HG03045 (cell line): Measurements from ENCODE around the gene ADGRB3.
"Not testable (repeated sequence)": the region's sequence is repeated elsewhere in the genome, so short reads cannot be mapped to it uniquely, and the experiment has no call there.

Experiments used
- ATAC-seq: cut with Tn5 transposase; IDR thresholded peaks from one replicate; pipeline ENCODE4 v1.9.1; 2021; ENCODE audit warnings: mild to moderate bottlenecking, moderate library complexity; ENCODE audit not compliant: unreplicated experiment

ADGRB3 gene

DNA sequence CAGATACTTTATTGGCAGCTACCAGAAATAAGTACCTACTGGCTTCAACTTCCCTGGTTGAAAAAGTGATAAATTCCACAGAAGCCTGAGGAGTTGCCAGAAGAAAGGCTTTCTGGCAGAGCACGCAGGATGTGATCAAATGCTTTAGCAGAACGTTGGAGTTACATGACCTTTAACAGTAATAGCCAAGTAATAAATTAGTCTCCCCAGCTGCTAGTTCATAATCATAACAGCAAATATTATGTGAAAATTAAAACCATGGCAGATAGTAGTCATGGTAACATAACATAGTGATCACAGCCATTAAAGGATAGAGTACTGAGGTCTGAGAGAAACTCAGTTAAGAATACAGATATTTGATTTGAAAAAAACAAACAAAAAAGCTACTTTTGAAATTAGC is 567.7 kb downstream of the ADGRB3 start:
- ATAC-seq = no peak

DNA sequence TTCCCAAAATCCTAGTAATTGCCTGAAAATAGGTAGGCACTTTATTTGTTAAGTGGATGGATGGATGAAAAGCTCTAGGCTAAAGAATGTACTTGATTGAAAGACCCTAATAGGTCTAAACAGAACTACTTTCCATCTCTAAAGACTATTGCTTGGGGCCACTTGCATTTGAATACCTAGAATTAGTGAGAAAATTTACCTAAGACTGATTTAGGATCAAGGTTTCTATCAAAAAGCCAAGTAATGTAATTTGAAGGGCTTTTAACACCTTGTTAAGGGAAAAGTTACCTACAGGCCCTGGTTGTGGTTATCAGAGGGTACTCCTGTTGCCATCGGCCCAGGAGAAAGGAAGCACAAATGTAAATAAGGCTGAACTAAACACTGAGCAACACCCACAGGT is 581.0 kb downstream of the ADGRB3 start:
- ATAC-seq = no peak

DNA sequence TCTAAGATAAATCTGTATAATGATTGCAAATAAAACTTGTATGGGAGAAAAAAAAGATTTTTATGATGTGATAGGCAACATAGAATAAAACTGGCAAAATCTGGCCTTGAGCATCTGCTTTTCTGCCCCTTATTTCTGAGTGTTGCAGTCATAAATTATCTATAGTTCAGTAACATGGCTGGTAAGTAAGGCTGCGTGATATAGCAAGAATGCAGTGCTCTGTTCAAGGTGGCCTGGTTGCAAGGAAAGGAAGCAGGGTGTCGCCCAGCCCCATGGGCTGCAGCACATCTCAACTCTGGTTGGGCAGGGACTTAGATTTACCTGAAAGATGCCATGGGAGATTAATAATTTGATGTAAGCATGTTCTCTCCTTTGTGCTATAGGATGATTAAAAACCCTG is 582.3 kb downstream of the ADGRB3 start:
- ATAC-seq = no peak

DNA sequence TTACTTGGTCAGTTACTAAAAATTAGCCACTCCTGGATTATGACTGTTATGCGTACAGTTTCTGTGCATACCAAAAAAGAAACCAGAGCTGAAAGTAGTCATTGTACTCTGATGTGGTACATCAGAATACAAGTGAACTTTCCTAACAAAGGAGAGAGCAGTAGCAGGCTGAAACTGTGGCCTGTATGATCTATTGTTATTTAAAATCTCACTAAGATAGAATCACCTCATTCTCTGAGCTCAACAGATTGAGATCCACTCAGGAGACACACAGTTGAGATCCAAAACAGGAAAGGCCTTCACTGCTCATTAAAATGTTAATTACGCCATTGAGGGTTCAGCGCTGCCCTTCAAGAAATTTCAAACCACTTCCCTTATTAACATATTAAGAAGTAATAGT is 585.3 kb downstream of the ADGRB3 start:
- no peak for ATAC-seq

DNA sequence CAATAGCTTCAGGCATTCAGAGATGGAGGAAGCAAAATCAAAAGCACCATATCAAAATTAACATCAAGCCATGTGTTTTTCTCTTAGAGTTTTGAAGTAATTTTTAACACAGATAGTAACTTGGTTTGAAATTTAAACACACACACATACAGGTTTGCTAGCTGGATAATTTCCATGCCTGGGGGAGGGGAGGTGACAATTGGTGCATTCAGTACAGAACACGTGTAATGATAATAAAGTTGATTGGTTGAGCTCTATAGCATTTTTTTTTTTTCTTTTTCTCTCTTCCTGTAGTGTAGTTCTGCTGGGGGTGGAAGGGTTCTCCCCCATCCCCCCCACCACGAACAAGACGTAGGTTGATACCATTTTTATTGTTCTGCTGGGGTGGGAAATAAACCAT is 596.9 kb downstream of the ADGRB3 start:
- ATAC-seq = no peak

DNA sequence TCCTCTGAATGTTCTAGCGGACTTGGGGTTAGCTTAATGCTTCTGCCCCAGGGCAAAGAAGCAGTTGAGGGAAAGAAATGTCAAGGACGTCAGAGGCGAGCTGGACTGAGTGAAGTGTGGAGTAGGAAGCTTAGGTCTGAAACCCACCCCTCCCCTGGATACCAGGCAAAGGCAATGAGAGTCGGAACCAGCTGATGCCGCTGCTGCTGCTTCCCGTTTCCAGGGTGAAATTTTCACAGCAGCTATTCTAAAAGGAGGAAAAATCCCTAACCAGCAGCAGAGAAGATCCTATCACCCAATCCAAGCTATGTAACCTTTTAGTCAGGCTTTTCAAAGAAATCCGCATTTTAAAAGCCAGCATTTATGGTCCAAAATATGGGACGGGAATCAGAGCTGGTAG is 597.4 kb downstream of the ADGRB3 start:
- no peak for ATAC-seq

DNA sequence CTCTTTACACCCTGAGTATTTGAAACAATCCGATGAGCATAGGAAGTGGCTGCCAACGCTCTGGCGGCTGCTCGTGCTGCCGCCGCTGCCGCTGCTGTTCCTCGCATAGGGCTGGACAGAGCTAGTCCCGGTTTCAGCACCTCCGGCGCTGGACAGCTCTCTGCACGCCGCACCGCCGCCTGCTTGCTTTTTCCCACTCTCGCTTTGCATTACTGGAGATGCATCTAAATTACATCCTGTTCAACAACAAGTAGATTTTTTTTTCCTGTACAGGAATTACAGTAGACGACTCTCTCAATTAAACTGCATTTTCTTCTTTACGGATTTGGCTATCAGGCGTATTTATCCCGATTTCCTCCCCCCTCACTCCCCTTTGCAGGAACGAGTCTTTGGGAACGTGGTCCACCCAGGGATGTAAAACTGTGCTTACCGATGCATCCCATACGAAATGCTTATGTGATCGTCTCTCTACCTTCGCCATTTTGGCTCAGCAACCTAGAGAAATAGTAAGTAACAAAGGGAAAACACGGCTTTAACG is 597.9 kb downstream of the ADGRB3 start:
- ATAC-seq = peak; percentile 95

DNA sequence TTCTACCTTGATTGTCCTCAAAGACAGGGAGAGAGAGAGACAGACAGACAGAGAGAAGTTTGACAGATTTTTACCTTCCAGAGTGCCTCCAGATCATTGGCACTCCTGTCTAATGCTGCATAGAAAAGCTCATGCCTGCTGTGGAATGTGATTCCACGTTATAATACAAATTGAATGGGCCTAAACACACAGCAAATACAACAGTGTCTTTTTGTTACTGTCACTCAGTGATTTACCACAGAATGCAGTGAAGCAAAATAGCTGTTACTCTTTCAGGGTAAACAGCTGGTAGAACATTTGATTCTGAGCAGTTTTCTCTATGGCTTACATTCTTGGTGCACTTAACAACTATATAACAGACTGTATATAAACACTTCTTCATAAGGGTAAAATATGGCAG is 603.0 kb downstream of the ADGRB3 start:
- no peak for ATAC-seq

DNA sequence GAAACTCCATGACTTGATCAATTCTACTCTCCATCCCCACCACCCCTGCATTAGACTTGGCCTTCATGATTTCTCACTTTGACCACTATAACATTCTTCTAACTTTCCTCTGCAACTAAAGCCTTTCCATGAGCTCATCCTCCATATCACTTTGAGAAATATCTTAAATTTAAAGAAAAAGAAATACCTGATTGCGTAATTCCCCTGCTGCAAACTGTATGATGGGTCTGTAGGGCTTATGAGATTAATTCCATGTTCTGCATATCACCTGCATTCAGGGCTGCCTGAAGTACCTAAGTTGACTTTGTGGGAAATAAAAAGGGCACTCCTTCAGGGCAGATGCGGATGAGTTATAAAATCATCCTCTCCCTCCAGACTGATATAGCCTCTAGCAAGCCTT is 611.9 kb downstream of the ADGRB3 start:
- ATAC-seq = no peak

DNA sequence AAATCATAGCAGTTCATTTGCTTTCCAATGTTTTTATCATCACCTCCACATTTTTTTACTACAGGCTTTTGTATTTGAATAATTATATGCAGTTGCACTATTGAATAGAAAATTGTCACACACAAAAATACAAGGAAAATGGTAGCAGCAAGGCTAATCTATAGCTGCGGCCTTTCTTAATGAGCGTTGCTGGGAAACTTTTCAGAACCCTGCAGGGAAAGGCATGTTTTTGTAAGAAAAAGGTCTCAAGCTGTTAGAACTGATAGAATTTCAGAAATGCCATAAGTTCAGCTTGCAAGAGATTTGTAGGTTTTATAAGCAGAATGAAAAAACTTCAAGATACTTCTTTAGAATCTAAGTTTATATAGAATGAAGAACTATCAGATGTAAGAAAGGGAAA is 625.9 kb downstream of the ADGRB3 start:
- ATAC-seq = no peak

DNA sequence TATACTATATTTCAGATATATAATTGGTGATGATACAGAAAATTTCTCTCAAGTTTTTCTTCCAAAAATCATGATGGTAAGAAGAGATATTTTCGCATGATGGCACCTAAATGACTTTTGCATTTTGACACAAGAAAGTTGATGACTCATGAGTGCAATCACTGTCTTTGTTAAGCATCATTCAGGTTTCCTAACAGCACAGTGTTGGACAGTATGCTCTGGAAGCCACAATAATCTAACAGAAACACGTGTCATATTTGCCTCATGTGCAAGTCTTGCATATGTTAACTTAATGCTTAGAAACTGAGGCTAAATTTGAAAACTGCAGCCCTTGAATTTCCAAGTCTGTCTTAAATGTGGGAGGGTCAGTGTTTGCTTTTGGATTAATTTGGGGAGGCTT is 628.2 kb downstream of the ADGRB3 start:
- ATAC-seq = no peak

DNA sequence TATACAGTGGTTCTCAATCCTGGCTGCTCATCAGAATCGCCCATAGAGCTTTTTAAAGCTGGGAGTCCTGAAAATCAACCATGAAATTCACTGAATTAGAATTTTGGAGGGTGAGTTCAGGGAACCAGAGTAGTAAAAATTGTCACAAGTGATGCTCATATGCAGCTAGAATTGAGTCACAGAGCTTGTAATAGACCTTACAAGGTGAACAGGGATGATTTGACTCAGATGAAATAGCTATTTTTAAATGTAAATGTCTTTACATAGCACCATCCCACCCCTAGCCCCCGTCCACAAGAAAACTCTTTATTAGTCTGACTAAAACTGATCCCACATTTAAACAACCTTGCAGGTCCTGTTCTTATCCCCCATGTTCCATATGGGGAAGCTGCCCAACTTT is 630.0 kb downstream of the ADGRB3 start:
- ATAC-seq = no peak

DNA sequence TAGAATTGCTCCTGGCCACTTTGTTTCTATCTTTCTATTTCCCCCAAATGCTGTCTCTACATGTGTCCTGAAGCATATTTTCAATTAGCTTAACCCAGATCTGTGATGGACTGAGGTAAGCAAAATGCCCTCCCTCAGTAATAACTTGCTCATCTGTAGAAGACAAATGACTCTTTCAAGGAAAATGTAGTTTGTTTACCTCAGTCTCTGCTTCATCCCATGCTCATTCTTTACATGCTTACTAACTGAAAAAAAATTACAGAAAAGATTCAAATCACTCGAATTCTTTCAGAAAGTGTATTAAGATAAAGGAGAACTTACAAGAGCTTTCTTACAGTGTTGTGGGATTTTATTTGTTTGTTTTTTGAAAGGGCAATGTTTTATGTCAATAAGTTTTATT is 630.6 kb downstream of the ADGRB3 start:
- ATAC-seq = no peak

DNA sequence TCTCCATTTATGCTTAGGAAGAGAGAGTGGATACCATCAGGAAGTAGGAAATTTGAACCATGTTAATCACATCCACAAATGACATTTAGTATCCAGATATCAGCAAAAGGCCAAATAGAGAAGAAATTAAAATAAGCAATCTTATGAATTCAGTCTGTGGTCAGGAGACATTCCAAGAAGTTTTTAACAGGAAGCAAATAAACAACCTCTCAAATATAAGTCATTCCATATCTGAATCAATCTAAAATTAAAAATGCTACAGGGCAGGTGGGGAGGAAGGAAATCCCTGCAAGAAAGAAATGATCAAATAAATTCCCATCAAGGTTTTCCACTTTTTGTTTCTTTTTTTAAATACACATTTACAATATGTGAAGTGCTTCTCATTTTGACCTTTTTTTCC is 641.1 kb downstream of the ADGRB3 start:
- no peak for ATAC-seq

DNA sequence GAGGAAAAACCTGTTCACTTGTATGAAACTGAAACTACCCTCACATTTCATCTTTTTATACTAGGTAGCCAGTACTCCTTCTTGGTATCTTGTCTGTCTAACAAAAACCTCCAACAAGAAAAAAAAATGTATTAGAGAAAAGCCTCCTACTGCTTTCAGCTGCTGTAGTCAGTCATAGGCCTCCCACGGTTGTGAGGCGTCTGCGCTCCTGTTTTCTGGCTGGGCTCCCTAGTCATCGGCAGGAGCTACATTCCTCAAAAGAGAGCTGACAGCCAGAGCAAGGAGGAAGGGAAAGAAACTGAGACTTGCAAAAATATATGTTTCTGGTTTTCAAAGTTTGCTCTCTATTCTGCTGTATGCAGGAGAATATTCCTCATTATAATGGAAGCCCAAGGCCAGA is 644.7 kb downstream of the ADGRB3 start:
- no peak for ATAC-seq

DNA sequence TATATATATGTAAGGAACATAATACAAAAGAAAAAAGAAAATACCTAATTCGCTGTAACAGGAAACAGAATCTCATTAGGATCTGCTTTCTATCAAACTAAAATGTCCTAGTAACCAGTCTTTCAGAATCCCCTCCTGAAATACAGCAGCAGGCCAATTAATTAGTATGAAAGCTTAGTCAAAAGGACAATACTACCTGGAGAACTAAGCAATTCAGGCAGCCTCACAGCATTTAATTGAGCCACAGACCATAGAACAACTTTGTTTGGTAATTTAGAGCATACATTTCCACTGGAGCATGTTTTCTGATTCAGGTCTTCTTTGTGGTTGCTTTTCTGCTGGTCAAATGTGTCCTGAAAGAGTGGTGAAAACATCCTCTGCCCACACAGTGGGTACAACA is 645.8 kb downstream of the ADGRB3 start:
- ATAC-seq = no peak

DNA sequence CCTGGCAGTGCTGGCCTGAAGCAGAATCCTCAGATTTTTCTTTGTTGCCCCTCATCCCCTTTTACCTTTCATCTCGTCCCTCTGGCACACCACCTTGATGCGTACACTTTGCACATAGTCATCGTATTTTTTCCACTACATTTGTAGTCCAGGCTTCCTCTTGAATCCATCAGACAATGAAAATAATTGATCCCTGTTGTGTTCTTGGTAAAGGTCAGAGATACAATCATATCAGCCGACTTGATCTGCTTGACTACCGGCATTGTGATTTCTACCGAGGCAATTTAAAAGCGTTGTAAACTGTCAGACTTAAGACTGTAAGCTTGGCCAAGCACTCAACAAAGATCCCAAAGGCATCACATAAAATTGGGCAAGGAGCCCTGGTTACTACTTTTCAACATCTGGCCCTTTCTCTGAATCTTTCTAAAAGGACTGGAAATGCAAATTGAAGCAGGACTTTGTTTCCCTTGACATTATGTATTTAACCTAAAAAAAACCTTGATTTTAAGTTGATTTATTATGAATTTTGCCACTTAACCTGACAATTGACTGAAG is 649.2 kb downstream of the ADGRB3 start:
- no peak for ATAC-seq

DNA sequence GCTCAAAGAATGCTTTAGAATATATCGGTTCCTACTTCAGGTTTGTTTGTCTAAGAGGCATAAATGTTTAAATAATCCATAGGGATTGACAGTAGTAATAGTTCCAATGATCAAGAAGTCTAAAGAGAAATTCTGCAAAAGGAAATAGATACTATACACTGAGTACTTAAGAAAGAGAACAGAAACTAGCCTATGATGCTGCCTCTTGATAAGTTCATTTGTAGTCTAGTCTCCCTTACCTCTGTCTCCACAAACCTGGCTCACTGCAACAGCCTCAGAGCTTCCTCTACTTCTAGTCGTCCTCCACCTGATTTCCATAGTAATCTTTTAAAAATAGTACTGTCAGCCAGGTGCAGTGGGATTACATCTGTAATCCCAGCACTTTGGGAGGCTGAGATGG is 650.0 kb downstream of the ADGRB3 start:
- no peak for ATAC-seq

DNA sequence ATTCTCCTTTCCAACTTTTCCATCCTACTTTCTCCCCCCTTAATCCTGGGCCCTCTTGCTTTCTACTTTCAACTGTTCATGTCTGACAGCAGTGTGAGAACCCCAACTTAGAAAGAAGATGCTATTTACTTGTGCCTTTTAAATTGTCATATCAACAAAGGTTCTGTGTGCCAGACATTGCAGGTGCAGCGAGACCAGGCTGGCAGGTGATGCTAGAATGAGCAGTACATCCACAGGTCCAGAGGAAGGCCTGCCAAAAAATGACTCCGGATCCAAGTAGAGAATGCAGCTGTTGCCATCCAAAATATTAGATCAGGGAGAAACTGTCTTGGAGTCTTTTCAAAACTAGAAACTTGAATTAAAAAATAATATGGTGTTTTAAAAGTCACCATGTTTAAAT is 651.2 kb downstream of the ADGRB3 start:
- no peak for ATAC-seq

DNA sequence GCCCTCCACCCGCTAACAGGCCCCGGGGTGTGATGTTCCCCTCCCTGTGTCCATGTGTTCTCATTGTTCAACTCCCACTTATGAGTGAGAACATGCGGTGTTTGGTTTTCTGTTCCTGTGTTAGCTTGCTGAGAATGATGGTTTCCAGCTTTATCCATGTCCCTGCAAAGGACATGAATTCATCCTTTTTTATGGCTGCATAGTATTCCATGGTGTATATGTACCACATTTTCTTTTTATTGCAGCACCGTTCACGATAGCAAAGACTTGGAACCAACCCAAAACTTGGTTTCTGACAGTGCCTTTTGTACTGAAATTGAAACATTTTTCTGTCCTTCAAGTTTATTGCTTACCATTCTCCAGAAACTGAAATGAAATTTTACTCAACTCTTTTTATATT is 653.1 kb downstream of the ADGRB3 start:
- ATAC-seq = not testable (repeated sequence)

DNA sequence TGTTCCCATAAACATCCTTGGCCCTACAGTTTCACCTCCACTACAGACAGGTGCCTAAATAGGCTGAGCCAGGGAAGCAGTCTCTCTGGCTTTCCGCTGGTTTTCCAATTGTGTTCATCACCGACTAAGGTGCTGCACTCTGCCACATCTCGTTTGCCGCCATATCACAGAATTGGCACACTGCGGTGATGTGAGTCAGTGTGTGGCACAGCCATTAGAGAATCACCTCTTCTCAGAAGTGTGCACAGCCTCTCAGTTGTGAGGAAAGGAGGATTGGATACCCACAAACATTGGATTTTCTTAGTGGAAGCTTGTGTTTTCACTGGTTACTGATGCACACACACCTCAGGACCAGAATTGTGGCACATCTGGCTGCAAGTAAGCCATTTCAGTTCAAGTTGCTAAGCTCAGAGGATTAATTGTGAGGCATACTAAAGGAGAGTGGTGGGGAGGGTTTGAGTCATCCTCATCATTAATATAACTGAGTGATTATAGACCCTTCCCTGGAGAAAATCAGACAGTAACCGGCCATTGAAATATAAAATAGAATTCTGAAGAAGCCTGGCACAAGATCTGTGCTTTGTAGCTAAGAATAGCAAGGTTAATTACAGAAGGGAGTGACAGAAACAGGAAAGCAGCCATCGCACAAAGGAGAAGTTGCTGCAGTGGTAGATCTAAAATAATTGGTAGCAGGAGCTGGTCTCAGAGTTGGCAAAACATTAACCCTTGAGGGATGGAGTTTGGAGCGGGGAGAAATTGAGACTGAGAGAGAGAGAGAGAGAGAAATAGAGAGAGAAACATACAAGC is 654.8 kb downstream of the ADGRB3 start:
- no peak for ATAC-seq

DNA sequence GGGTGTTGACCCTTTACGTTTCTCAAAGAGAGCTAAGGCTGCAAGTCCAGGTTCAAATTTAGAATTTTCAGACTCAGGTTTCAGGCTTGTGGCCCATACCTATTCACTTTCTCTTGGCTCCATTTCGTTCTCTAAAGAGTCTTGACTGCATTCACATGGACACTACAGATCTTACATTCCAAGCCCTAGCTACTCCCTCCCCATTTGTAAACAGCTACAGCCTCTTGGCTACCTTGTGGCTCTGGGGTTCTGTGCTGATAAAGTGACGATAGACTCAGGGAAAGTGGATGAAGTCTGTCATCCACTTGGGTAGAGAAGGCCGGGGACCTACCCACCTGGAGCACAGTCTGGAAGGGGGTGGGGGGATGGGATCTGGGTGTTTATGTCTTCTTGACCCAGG is 658.4 kb downstream of the ADGRB3 start:
- no peak for ATAC-seq

DNA sequence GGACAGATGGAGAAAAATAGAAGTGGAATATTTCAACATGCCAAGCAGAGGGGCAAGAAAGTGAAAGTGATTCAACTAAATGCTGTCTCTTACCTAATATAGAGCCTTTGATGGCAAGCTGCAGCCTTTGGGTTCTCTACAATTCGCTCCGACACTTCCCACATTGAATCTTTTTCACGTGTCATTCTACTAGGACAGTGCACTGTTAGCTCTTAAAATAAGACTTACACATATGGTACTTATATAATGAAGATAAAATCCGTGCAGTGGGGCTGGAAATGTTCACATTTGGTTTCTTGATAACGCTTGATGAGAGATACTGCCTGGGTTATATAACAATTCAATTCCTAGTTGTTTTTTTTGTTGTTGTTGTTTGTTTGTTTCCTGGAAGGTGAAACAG is 659.3 kb downstream of the ADGRB3 start:
- no peak for ATAC-seq
